Measurements from ENCODE around the gene KLK10.

The KLK10 gene

GRCh38 chr19:51002089-51002532, 17.4 kb downstream of the KLK10 start:
- Histone ChIP-seq H3K4me2 (ENCODE audit: low read length) (no peak overlapping the region), H3K4me3 (ENCODE audit: low read depth, low read length, poor library complexity, severe bottlenecking) (no peak overlapping the region), H3K27me3 (ENCODE audit: insufficient read depth, low read length) (no peaks in the 10 kb centered on the region), H4K20me1 (ENCODE audit: insufficient read depth, low read length) (no peaks in the 10 kb centered on the region), H3K9me3 (ENCODE audit: low read length) (no peaks in the 10 kb centered on the region), H3K36me3 (ENCODE audit: insufficient read depth, low read length) (no peaks in the 10 kb centered on the region), H3K27ac (ENCODE audit: low read depth, low read length, poor library complexity, severe bottlenecking) (no peak overlapping the region), H3K4me1 (ENCODE audit: insufficient read depth, low read length, severe bottlenecking) (no peaks in the 10 kb centered on the region), H2AFZ (ENCODE audit: low read length) (no peak overlapping the region), H3F3A (ENCODE audit: insufficient read depth, low read length) (no peaks in the 10 kb centered on the region), H3K9ac (ENCODE audit: low read length) (no peak overlapping the region), H3K9me2 (ENCODE audit: low read depth, low read length) (no peaks in the 10 kb centered on the region), H3K79me2 (ENCODE audit: insufficient read depth, low read length) (no peaks in the 10 kb centered on the region)
- TF ChIP-seq CTCF (IDR thresholded peaks at IDR 0.05; ENCODE audit: low read length), result no peak
- no peak for TF ChIP-seq EZH2 (IDR thresholded peaks at IDR 0.05; ENCODE audit: borderline replicate concordance, low read length)

- TF ChIP-seq EZH2 (IDR thresholded peaks at IDR 0.05; ENCODE audit: borderline replicate concordance, low read length) (no peak), CTCF (IDR thresholded peaks at IDR 0.05; ENCODE audit: low read length) (no peak)
- Histone ChIP-seq H4K20me1 (ENCODE audit: insufficient read depth, low read length) (no peaks in the 10 kb centered on the region), H3K4me3 (ENCODE audit: low read depth, low read length, poor library complexity, severe bottlenecking) (no peak within 1 kb of the TSS), H3F3A (ENCODE audit: insufficient read depth, low read length) (no peaks in the 10 kb centered on the region), H3K79me2 (ENCODE audit: insufficient read depth, low read length) (no peaks in the 10 kb centered on the region), H3K4me1 (ENCODE audit: insufficient read depth, low read length, severe bottlenecking) (no peaks in the 10 kb centered on the region), H3K27me3 (ENCODE audit: insufficient read depth, low read length) (no peaks in the 10 kb centered on the region), H3K4me2 (ENCODE audit: low read length) (no peak within 1 kb of the TSS), H3K27ac (ENCODE audit: low read depth, low read length, poor library complexity, severe bottlenecking) (no peak within 1 kb of the TSS), H3K9me2 (ENCODE audit: low read depth, low read length) (no peaks in the 10 kb centered on the region), H3K9ac (ENCODE audit: low read length) (no peak within 1 kb of the TSS), H3K9me3 (ENCODE audit: low read length) (no peaks in the 10 kb centered on the region), H3K36me3 (ENCODE audit: insufficient read depth, low read length) (no peaks in the 10 kb centered on the region), H2AFZ (ENCODE audit: low read length) (no peak within 1 kb of the TSS)
Observed at GRCh38 chr19:51001515-51001914, 18.0 kb downstream of the KLK10 start, which contains the start of gene KLK8. TSS of gene KLK8 (minus strand) at chr19:51001604. CDS start at chr19:51001167, 437 bp downstream.

- Histone ChIP-seq H3K4me3 (ENCODE audit: low read depth, low read length, poor library complexity, severe bottlenecking) (no peak overlapping the region), H3K4me1 (ENCODE audit: insufficient read depth, low read length, severe bottlenecking) (no peaks in the 10 kb centered on the region), H3K27ac (ENCODE audit: low read depth, low read length, poor library complexity, severe bottlenecking) (no peak overlapping the region), H2AFZ (ENCODE audit: low read length) (no peak overlapping the region), H3K79me2 (ENCODE audit: insufficient read depth, low read length) (no peaks in the 10 kb centered on the region), H3K27me3 (ENCODE audit: insufficient read depth, low read length) (no peaks in the 10 kb centered on the region), H3K4me2 (ENCODE audit: low read length) (no peak overlapping the region), H3F3A (ENCODE audit: insufficient read depth, low read length) (no peaks in the 10 kb centered on the region), H3K36me3 (ENCODE audit: insufficient read depth, low read length) (no peaks in the 10 kb centered on the region), H3K9ac (ENCODE audit: low read length) (no peak overlapping the region), H4K20me1 (ENCODE audit: insufficient read depth, low read length) (no peaks in the 10 kb centered on the region), H3K9me3 (ENCODE audit: low read length) (no peaks in the 10 kb centered on the region), H3K9me2 (ENCODE audit: low read depth, low read length) (no peaks in the 10 kb centered on the region)
- TF ChIP-seq EZH2 (IDR thresholded peaks at IDR 0.05; ENCODE audit: borderline replicate concordance, low read length) (no peak), CTCF (IDR thresholded peaks at IDR 0.05; ENCODE audit: low read length) (no peak)
Observed at GRCh38 chr19:51000981-51001380, 18.5 kb downstream of the KLK10 start.
